ENCODE data around the gene ACY1.

ACY1 gene

DNA sequence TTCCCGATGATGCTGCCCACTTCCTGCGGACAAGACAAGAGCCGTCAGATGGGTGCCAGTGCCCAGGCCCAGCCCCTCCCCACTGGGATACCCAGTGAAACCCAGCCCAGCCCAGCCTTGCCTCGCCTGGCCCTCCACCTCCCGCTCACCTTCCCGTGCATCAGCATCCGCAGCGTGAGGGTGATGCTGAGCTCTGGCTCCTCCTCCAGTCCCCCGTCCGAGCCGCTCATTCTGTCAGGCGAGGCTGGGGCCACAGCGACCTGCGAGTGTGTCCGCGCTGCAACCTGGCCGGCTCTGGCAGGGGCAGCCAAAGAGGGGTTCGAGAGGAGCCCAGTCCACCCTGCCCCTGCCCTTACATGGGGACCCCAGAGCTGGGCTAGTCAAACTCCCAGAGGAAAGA is 22.3 kb upstream of the ACY1 start:
- H3K9ac ChIP-seq (ENCODE audit: low read depth, low read length): no peak overlapping the region
- no peak overlapping the region for H3K4me3 ChIP-seq (ENCODE audit: low read length)
- no peaks in the 10 kb centered on the region for H3K9me3 ChIP-seq (ENCODE audit: insufficient read depth, low read depth, low read length)
- peaks cover 47% of the 10 kb centered on the region for H3K27me3 ChIP-seq (ENCODE audit: insufficient read depth, low read length)
- H3K4me1 ChIP-seq (ENCODE audit: insufficient read depth, low read length): no peaks in the 10 kb centered on the region; the same call in 1 of the 2 replicates
- no peak overlapping the region for H3K27ac ChIP-seq (ENCODE audit: low read length)
- H3K36me3 ChIP-seq (ENCODE audit: insufficient read depth, low read depth, low read length): no peaks in the 10 kb centered on the region

DNA sequence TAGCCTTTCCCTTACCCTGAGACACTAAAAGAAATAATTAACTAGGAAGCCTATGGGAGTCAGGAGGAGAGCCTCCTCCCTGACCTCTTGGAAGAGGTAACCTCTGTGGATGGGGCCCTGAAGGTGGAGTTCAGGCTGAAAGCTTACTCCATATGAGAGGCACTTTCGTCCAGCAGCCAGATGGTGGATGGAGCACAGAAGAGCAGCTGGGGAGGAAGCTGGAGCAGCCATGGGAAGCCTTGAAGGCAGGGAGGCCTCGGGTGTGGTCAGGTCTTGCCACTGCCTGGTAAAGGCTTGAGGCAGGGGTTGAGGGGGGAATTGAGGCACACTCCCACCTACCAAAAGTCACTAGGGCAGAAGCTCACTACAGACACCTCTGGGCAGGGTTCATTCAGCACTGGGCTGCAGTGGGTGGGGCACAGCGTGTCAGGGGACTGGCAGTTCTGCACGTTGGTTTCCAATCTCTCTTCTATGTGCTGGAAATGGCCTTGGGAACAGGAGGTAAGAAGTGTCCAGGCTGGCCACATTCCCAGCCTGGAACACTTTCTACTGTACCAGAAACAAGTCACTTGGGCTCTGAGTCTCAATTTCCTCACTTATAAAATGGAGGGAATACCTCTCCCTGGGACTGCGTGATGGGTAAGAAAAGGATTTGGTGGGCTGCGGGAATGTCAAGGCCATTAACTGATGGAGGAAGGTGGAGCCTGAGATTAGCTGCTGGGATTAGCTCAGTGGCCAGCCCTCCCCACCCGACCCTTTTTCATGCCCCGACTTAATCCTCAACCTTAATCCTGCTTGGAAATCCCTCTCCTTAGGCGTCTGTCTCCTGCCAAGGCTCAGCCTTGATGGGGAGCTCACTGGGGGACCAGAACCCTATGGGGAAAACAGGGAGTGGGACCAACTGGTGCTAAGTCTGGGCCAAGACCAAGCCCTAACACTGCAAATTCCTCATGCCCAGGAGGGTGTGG is 21.4 kb upstream of the ACY1 start:
- Histone ChIP-seq H3K36me3 (ENCODE audit: insufficient read depth, low read depth, low read length) (no peaks in the 10 kb centered on the region), H3K4me3 (ENCODE audit: low read length) (no peak overlapping the region), H3K9ac (ENCODE audit: low read depth, low read length) (no peak overlapping the region), H3K27ac (ENCODE audit: low read length) (no peak overlapping the region), H3K27me3 (ENCODE audit: insufficient read depth, low read length) (peaks cover 47% of the 10 kb centered on the region), H3K4me1 (ENCODE audit: insufficient read depth, low read length) (peaks cover 6% of the 10 kb centered on the region; the same call in 1 of the 2 replicates), H3K9me3 (ENCODE audit: insufficient read depth, low read depth, low read length) (no peaks in the 10 kb centered on the region)

DNA sequence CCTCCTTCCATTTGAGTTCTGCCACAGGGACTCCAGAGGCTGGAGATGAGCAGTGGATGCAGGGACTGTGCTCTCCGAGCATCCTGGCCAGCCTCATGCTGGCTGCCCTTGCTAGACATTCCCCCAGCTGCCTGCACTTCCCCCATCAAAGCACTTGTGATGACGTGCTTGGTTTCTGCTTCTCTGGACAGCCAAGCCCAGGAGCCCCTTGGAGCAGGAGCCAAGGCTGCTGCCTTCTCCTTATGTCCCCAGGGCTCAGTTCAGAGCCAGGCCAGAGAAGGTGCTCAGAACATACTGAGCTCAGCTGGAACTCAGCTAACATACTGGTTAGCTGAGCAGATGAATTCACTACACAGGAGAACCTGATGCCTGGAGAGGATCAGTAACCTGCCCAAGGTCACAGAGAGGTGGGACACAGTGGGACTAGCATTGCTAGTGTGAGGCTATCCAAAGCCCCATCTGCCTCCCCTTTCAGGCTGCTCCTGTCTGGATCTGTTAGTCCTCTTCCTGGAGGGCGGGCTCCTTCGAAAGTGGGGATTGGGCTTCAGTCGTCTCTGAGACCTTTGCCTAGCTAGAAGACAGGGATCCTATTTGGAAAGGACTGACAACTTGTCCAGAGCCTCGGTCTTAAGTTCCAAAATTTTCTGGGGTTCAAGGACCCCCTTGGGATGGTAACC is 20.3 kb upstream of the ACY1 start:
- Histone ChIP-seq H3K27ac (ENCODE audit: low read length) (no peak overlapping the region), H3K9me3 (ENCODE audit: insufficient read depth, low read depth, low read length) (no peaks in the 10 kb centered on the region), H3K9ac (ENCODE audit: low read depth, low read length) (no peak overlapping the region), H3K27me3 (ENCODE audit: insufficient read depth, low read length) (peaks cover 42% of the 10 kb centered on the region), H3K4me3 (ENCODE audit: low read length) (no peak overlapping the region), H3K36me3 (ENCODE audit: insufficient read depth, low read depth, low read length) (no peaks in the 10 kb centered on the region), H3K4me1 (ENCODE audit: insufficient read depth, low read length) (peaks cover 6% of the 10 kb centered on the region; the same call in 1 of the 2 replicates)

DNA sequence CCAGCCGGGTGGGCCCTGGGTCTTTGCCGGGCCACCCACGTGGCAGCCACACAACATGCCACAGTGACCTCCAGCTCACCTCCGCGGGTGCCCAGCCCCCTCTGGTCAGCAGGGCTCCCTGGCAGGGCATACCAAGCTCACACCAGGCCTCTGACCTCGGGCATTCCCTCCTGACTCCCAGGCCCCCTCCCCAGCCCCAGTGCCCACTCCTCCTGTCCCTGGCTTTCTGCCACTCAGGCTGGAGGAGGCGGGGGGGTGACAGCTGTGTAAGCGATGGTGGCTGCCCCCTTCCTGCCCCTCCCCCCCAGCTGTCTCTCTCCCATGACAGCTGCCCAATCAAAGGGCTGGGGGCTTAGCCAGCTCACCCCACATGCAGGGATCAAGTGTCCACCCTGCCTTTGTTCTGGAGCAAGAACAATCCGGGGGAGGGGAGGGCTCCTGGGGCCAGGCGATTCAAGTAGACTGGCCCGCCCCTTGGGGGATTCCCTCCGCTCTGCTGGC is 19.3 kb upstream of the ACY1 start:
- H3K4me1 ChIP-seq (ENCODE audit: insufficient read depth, low read length): peaks cover 13% of the 10 kb centered on the region
- no peak overlapping the region for H3K4me3 ChIP-seq (ENCODE audit: low read length)
- no peaks in the 10 kb centered on the region for H3K36me3 ChIP-seq (ENCODE audit: insufficient read depth, low read depth, low read length)

DNA sequence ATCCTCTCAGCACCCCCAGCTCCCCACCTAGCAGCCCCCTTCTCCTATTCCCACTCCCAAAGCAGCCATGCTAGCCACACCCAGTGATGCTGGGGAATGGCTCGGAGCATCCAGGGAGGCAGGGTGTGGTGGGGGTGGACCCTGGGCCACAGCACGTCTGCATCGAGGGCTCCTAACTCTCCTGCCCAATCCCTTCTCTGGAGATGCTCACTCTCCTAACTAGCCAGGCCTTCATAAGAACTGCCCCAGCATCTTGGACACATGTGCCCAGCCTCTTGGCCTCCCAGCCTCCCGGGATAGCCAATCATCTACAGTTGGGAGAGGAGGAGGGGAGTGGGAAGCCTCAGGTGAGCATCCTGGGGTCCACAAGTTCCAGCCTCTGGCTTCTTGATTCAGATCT is 18.8 kb upstream of the ACY1 start:
- no peaks in the 10 kb centered on the region for H3K9me3 ChIP-seq (ENCODE audit: insufficient read depth, low read depth, low read length)
- no peaks in the 10 kb centered on the region for H3K36me3 ChIP-seq (ENCODE audit: insufficient read depth, low read depth, low read length)
- peaks cover 18% of the 10 kb centered on the region for H3K4me1 ChIP-seq (ENCODE audit: insufficient read depth, low read length)
- H3K4me3 ChIP-seq (ENCODE audit: low read length): no peak overlapping the region
- H3K27ac ChIP-seq (ENCODE audit: low read length): no peak overlapping the region
- no peak overlapping the region for H3K9ac ChIP-seq (ENCODE audit: low read depth, low read length)
- peaks cover 42% of the 10 kb centered on the region for H3K27me3 ChIP-seq (ENCODE audit: insufficient read depth, low read length)

More for the DNA sequence above, 19.3 kb upstream of the ACY1 start:
- Histone ChIP-seq H3K9me3 (ENCODE audit: insufficient read depth, low read depth, low read length) (no peaks in the 10 kb centered on the region), H3K9ac (ENCODE audit: low read depth, low read length) (no peak overlapping the region), H3K27me3 (ENCODE audit: insufficient read depth, low read length) (peaks cover 42% of the 10 kb centered on the region), H3K27ac (ENCODE audit: low read length) (no peak overlapping the region)

DNA sequence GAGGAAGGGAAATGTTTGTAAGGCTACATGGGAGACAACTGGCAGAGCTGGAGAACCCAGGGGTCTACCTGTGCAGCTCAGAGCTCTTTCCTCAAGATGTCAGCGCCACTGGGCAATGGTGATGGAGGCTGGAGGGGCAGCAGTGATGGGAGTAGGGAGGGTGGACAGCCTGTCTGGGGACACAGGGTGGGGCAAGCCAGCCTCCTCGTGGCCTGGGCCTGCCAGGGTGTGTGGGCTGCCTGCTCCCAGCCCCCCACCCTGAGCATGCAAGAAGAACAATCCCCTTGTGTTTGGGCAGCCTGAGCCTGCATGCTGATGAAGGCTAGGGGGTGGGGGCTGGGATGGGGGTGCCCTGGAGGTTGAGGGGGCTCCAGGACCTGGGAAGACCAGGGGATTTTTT is 17.3 kb upstream of the ACY1 start:
- no peak overlapping the region for H3K27ac ChIP-seq (ENCODE audit: low read length)
- H3K4me1 ChIP-seq (ENCODE audit: insufficient read depth, low read length): peaks cover 21% of the 10 kb centered on the region
- no peaks in the 10 kb centered on the region for H3K9me3 ChIP-seq (ENCODE audit: insufficient read depth, low read depth, low read length)
- no peak overlapping the region for H3K9ac ChIP-seq (ENCODE audit: low read depth, low read length)
- H3K27me3 ChIP-seq (ENCODE audit: insufficient read depth, low read length): peaks cover 42% of the 10 kb centered on the region
- 0 out of 2 replicates have a peak overlapping the region, but pooled peaks have one; percentile 63 for H3K4me3 ChIP-seq (ENCODE audit: low read length)
- H3K36me3 ChIP-seq (ENCODE audit: insufficient read depth, low read depth, low read length): no peaks in the 10 kb centered on the region

DNA sequence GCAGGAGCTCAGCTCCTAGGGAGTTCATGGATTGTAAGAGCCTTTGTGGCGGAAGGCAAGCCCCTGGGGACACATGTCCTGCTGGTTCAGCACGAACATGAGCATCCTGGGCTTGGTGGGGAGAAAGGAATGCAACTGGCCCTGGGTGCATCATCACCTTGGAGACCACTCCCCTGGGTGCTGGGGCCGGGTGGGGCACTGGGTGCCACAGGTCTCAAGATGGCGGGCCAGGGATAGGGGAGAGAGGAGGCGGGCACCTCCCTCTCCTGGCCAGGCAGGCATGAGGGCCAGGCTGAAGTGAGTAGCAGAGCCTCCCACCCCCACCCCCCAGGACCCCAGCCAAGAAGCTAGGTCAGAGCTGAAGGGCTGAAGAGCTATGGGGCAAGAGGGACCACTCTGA is 16.8 kb upstream of the ACY1 start:
- Histone ChIP-seq H3K9ac (ENCODE audit: low read depth, low read length) (peak overlapping the region; percentile 27; the same call in 1 of the 2 replicates), H3K4me3 (ENCODE audit: low read length) (peak overlapping the region; percentile 63; the same call in 1 of the 2 replicates), H3K36me3 (ENCODE audit: insufficient read depth, low read depth, low read length) (no peaks in the 10 kb centered on the region), H3K9me3 (ENCODE audit: insufficient read depth, low read depth, low read length) (no peaks in the 10 kb centered on the region), H3K27ac (ENCODE audit: low read length) (no peak overlapping the region), H3K4me1 (ENCODE audit: insufficient read depth, low read length) (peaks cover 21% of the 10 kb centered on the region), H3K27me3 (ENCODE audit: insufficient read depth, low read length) (peaks cover 40% of the 10 kb centered on the region)

DNA sequence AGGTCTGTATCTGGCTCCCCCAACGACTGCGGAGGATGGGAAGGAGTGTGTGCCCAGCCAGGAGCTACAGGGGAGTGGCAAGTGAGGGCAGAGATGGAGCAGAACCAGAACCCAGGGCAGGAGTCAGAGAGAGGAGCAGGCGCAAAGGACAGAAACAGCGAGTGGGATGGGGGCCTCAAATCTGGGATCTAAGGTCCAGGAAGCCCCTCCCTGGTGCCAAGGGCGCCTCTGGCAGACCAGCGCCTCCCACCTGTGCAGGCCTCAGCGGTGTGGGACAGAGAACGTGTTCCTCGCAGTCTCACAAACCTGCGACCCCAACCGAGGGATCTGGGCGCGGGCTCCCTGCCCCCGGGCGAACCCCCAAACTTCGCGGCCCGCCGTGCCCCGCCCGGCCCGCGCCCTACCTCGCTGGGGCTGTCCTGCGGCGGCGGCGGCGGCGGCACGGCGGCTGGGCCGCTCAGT is 16.4 kb upstream of the ACY1 start:
- peak overlapping the region; percentile 27; the same call in 1 of the 2 replicates for H3K9ac ChIP-seq (ENCODE audit: low read depth, low read length)
- no peak overlapping the region for H3K27ac ChIP-seq (ENCODE audit: low read length)
- H3K4me1 ChIP-seq (ENCODE audit: insufficient read depth, low read length): peaks cover 21% of the 10 kb centered on the region

DNA sequence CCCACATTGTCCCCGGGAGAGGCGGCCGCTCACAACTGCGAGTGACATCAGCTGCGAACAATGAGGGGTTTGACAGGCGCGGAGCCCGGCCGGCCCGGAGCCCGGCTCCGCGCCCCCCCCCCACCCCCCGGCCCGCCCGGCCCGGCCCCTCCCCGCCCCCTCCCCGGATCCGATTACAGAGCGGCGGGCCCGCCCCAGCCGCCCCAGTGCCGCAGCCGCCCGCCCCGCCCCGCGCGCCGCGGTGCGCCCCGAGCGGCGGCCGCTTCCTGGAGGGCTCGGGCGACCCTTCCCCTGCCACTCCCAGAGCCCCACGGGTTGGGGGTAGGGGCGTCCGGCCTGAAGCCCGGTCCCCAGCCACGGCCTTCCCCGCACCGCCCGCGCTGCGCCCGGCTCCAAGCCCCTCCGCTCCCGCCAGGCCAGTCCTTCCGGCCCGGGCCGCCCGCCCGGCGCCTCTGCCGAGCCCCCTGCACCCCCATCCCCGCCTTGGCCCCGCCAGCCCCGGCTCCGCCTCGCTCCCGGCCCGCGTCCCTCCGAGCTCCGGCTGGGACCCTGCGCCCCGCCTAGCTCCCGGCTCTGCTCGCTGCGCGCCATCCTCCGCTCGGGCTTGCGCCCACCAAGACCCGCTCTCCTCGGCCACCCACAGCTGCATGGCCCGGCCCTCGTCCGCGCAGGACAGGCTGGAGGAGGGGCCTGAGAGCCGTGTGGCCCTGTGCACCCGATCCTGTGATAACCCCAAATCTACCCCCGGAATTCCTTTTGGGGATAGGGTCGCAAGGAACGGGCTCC is 15.8 kb upstream of the ACY1 start, which contains the start of gene PCBP4:
PCBP4 (minus strand) TSS at position 71 of the 786 bp plus-strand sequence. CDS start 6,214 bp downstream, outside the sequence.
- Histone ChIP-seq H3K27ac (ENCODE audit: low read length) (peak within 1 kb of the TSS; percentile 89), H3K27me3 (ENCODE audit: insufficient read depth, low read length) (peaks cover 30% of the 10 kb centered on the region), H3K4me1 (ENCODE audit: insufficient read depth, low read length) (peaks cover 21% of the 10 kb centered on the region)

More for the DNA sequence above, 16.4 kb upstream of the ACY1 start:
- no peaks in the 10 kb centered on the region for H3K9me3 ChIP-seq (ENCODE audit: insufficient read depth, low read depth, low read length)
- peak overlapping the region; percentile 63; the same call in 1 of the 2 replicates for H3K4me3 ChIP-seq (ENCODE audit: low read length)
- peaks cover 35% of the 10 kb centered on the region for H3K27me3 ChIP-seq (ENCODE audit: insufficient read depth, low read length)
- H3K36me3 ChIP-seq (ENCODE audit: insufficient read depth, low read depth, low read length): no peaks in the 10 kb centered on the region

DNA sequence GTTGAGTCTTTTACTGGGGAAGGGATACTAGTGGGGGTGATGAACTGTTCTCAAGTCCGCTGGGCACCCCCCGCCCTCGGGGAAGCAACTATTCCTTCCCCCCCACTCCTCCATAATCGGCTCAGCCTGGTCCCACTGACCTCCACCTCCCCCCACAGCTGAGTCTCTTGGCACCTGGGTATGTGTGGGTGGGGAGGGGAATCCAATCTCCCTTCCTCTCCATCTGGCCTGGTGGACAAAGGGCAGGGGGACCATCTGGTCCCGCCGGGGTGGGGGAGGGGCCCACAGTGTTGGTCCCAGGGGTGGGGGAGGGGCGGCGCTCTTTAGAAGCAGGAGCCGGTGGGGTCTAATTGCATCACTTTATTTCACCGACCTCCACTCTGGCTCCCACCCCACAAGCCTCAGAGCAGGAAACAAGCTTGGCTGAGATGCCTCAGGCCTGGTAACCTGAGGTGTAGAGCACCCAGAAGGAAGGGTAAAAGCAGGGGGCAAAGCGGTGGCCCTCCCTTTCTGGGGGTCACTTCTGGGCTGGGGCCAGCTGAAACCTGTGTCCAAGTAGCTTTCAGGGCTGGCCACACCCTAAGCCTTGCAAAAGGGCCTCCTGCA is 15.1 kb upstream of the ACY1 start:
- Histone ChIP-seq H3K4me1 (ENCODE audit: insufficient read depth, low read length) (peaks cover 21% of the 10 kb centered on the region), H3K9me3 (ENCODE audit: insufficient read depth, low read depth, low read length) (no peaks in the 10 kb centered on the region), H3K9ac (ENCODE audit: low read depth, low read length) (peak overlapping the region; percentile 94), H3K27ac (ENCODE audit: low read length) (peak overlapping the region; percentile 89), H3K27me3 (ENCODE audit: insufficient read depth, low read length) (peaks cover 25% of the 10 kb centered on the region), H3K4me3 (ENCODE audit: low read length) (peak overlapping the region; percentile 86), H3K36me3 (ENCODE audit: insufficient read depth, low read depth, low read length) (no peaks in the 10 kb centered on the region)

More for the DNA sequence above, 15.8 kb upstream of the ACY1 start, which contains the start of gene PCBP4:
- Histone ChIP-seq H3K4me3 (ENCODE audit: low read length) (peak within 1 kb of the TSS; percentile 86), H3K9me3 (ENCODE audit: insufficient read depth, low read depth, low read length) (no peaks in the 10 kb centered on the region), H3K9ac (ENCODE audit: low read depth, low read length) (peak within 1 kb of the TSS; percentile 94), H3K36me3 (ENCODE audit: insufficient read depth, low read depth, low read length) (no peaks in the 10 kb centered on the region)
